AG04449 (cell line): ENCODE measurements around the gene CMTM6.
A peak's percentile ranks its signal among the peaks of the same experiment; 100 is the strongest.

ENCODE experiments used
- CTCF ChIA-PET: fragments of 350-600 bp; formaldehyde crosslinking; extraction: SDS; loops from one replicate; lab custom pipeline; 2021; ENCODE audit warnings: antibody characterized with exemption; lab: Yijun Ruan, JAX
- POLR2A ChIA-PET: fragments of 400-600, 350-600 bp; formaldehyde crosslinking; extraction: SDS; loops from one replicate; lab custom pipeline; 2020; ENCODE audit warnings: antibody characterized with exemption, inconsistent platforms; lab: Yijun Ruan, JAX
- DNase-seq: peaks from one replicate; pipeline ENCODE4 v3.0.0-alpha.2; 2010; ENCODE audit warnings: low read depth, low spot score
- H3K4me3 ChIP-seq: 2 replicates; pipeline ENCODE4 v1.5.1; 2011; ENCODE audit warnings: low read depth, mild to moderate bottlenecking, control low read depth, low read length
- TF ChIP-seq, protein P1 (sequence below): IDR thresholded peaks from one replicate; pipeline ENCODE4 v1.5.1; 2011; ENCODE audit warnings: mild to moderate bottlenecking, moderate library complexity, low read length, control low read depth, inconsistent platforms; ENCODE audit not compliant: insufficient read depth; ENCODE audit errors: missing control alignments

The CMTM6 gene

DNA sequence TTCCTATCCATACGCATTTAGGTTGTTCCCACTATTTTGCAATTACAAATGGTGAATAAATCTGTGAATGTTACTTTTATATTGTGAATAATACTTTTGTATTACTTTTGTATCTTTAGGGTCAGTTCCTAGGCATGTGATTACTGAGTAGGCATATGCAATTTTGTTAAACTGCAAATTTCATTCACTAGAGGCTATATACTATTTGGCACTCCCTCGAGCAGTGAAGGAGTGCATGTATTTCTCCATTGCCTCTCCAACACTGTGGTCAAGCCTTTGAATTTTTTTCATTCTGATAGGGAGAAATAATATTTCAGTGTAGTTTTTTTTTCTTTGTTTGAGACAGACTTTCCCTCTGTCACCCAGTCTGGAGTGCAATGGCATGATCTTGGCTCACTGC lies 8.4 kb upstream of the CMTM6 start:
- H3K4me3 ChIP-seq, result no peak overlapping the region
- DNase-seq, result no peak
- CTCF ChIA-PET, result interaction anchor here (1.2 to 9.9 kb wide), 12 partner anchors 11 to 156 kb away, joined by 3 to 196 read pairs (median 6); no protein-coding TSS in a partner anchor
- TF ChIP-seq, protein P1, sequence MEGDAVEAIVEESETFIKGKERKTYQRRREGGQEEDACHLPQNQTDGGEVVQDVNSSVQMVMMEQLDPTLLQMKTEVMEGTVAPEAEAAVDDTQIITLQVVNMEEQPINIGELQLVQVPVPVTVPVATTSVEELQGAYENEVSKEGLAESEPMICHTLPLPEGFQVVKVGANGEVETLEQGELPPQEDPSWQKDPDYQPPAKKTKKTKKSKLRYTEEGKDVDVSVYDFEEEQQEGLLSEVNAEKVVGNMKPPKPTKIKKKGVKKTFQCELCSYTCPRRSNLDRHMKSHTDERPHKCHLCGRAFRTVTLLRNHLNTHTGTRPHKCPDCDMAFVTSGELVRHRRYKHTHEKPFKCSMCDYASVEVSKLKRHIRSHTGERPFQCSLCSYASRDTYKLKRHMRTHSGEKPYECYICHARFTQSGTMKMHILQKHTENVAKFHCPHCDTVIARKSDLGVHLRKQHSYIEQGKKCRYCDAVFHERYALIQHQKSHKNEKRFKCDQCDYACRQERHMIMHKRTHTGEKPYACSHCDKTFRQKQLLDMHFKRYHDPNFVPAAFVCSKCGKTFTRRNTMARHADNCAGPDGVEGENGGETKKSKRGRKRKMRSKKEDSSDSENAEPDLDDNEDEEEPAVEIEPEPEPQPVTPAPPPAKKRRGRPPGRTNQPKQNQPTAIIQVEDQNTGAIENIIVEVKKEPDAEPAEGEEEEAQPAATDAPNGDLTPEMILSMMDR, result no peak
- POLR2A ChIA-PET, result no interaction called here

DNA sequence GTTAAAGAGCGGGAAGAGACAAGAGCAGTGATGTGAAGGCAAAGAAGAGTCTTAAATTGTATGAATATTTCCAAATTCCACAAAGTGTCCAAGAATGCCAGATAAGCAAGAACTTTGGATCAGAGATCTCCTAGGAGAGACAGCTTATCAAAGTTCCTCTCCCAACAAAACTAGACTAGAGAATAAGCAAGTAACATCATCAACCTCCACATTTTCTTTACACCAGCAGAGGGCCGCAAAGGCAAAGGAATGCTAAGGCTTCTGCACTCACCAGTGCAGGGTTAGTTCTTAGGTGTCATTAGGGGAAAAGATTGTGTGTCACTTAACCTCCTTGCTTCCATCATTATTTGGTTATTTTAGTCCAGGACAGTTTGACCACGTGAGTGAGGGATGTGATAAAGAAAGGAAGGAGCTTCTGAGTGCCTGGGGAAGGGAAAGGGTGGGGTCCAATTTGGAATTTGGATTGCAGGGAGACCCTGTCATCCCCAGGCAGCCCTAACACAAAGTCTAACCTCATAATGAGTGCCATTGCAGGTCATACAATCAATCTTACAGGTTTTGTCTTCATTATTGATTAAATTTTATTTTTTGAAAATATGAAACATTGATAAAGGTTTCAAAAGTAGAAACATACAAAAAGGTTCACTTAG lies 7.5 kb upstream of the CMTM6 start:
- TF ChIP-seq, protein P1, result peak; percentile 70
- ChIA-PET POLR2A (no interaction called here), CTCF (interaction anchor here (0.6 to 9.9 kb wide), 32 partner anchors 8 to 250 kb away, joined by 3 to 196 read pairs (median 4); partner anchors contain the start of gene CNOT10)
- DNase-seq, result peak; percentile 16
- no peak overlapping the region for H3K4me3 ChIP-seq

DNA sequence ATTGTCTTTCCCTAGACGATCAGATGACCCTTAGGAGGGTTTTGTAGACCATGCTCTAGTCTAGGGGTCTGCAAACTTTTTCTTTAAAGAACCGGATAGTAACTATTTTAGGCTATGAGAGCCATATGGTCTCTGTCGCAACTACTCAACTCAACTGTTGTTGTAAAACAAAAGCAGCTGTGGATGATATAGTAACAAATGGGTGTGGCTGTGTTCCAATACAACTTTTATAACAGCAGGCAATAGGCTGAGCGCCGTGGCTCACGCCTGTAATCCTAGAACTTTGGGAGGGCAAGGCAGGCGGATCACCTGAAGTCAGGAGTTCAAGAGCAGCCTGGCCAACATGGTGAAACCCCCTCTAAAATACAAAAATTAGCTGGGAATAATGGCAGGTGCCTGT lies 6.1 kb upstream of the CMTM6 start:
- DNase-seq, result no peak
- no peak overlapping the region for H3K4me3 ChIP-seq
- ChIA-PET CTCF (interaction anchor here (1.9 to 9.9 kb wide), 2 partner anchors 80 to 158 kb away, joined by 6 to 196 read pairs; no protein-coding TSS in a partner anchor), POLR2A (no interaction called here)
- TF ChIP-seq, protein P1, result no peak

DNA sequence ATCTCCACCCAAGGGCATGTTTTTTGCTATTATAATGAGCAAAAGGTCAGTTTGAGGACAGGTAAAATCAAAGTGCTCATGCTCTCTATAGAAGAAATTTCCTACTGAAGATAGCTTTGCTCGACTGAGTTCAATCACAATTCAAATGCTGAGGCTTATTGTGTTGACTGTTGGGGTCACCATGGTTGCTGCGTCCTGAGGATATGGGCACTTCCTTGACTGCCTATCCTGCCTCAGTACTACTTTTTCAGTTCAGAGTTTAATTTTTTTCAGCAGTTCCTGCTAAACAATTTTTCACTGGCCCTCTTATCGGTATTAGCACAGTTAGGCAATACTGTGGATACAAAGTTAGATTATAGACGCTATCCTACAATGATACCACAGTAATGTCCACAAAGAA lies 3.8 kb upstream of the CMTM6 start:
- no peak for DNase-seq
- ChIA-PET POLR2A (no interaction called here), CTCF (interaction anchor here (9.9 kb wide), 1 partner anchor 160 kb away, joined by 196 read pairs; no protein-coding TSS in a partner anchor)
- TF ChIP-seq, protein P1, result no peak
- no peak overlapping the region for H3K4me3 ChIP-seq

DNA sequence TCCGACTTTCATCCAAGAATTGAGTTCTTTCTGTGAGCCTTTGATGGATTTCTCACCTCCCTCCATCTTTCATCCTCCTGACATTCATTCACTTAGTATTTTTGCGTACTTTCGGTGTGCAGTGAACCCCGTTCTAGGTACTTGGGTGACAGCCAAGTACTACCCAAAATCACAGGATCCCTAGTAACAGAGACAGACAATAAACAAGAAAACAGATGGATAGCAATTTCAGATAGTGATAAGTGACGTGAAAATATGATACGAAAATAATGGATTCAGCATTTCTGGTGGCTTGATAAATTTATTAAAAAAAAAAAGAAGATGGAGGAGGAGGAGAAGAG lies 264 bp upstream of the CMTM6 start:
- ChIA-PET POLR2A (no interaction called here), CTCF (interaction anchor here (1.1 to 3.5 kb wide), 2 partner anchors 34 to 171 kb away, joined by 3 to 15 read pairs; no protein-coding TSS in a partner anchor)
- TF ChIP-seq, protein P1, result no peak
- H3K4me3 ChIP-seq, result peak overlapping the region; percentile 89
- no peak for DNase-seq

DNA sequence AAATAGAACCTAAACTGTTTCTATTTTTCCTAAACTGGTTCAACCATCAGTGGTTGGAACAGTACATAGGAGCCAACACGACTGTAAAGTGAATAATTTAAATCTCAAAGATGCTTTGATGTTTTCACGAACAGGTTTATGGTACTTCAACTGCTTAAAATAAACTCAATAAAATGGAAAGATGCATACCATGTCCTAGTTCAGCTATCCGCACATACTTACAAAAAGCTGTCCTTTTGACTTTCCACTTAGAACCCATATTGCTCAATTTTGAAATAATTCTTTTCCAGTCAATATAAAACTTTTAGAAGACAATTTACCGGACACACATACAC lies 902 bp downstream of the CMTM6 start:
- ChIA-PET CTCF (interaction anchor here (1.0 to 3.5 kb wide), 6 partner anchors 9 to 204 kb away, joined by 3 to 16 read pairs (median 3); no protein-coding TSS in a partner anchor), POLR2A (interaction anchor here (0.6 kb wide), 1 partner anchor 68 kb away, joined by 3 read pairs; no protein-coding TSS in a partner anchor)
- peak overlapping the region; percentile 89 for H3K4me3 ChIP-seq
- TF ChIP-seq, protein P1, result no peak
- no peak for DNase-seq
